Measurements from ENCODE around the gene EYA4.

The EYA4 gene

DNA sequence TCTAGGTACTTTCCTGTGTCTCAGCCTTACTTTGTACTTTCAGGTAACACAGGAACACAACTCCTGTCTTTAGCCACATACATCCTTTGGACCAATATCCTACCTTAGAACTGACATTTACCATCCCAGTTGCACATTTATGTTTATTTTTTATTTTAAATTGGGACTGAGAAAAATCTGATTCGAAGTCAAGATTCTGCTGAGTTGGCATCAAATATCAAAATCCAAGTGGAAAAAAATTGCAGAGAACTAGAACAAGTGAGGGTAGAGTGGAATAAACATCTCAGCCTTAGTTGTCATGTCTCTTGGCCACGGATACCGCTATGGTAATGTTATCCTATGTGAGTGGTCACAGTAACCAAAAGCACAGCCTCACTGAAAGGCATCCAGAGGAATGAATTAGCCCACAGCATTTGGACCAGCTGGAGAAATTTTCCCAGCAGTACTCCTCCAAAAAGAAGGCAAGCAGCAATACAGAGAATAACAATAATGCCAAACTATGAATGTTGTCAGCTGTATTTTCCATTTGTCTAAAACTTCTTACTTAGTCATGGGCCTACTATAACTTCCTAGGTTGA lies 17.6 kb upstream of the EYA4 start:
- Histone ChIP-seq H3K4ac (ENCODE audit: low read depth, low read length) (no peak overlapping the region), H3K27me3 (ENCODE audit: insufficient read depth, low read length) (no peaks in the 10 kb centered on the region), H3K79me2 (ENCODE audit: control insufficient read depth, insufficient read depth, low read length, poor library complexity) (no peaks in the 10 kb centered on the region), H3K9ac (ENCODE audit: low read length) (no peak overlapping the region), H3K9me3 (ENCODE audit: insufficient read depth, low read depth, low read length) (no peaks in the 10 kb centered on the region), H3K27ac (ENCODE audit: low read depth, low read length) (no peak overlapping the region), H3K36me3 (ENCODE audit: control insufficient read depth in 1 of 2, insufficient read depth in 2 of 2, low read length in 2 of 2) (no peaks in the 10 kb centered on the region), H4K91ac (ENCODE audit: low read depth, low read length) (no peak overlapping the region), H3K14ac (ENCODE audit: low read length) (no peak overlapping the region), H4K12ac (ENCODE audit: low read depth, low read length) (no peak overlapping the region), H3K23ac (ENCODE audit: low read length) (no peak overlapping the region), H2AFZ (ENCODE audit: insufficient read depth, low read length, poor library complexity) (no peak overlapping the region), H3K79me1 (ENCODE audit: low read length) (no peaks in the 10 kb centered on the region), H3K18ac (ENCODE audit: low read length) (no peak overlapping the region), H3K4me3 (ENCODE audit: low read depth, low read length) (no peak overlapping the region), H2BK120ac (ENCODE audit: insufficient read depth, low read length, poor library complexity) (no peak overlapping the region), H4K8ac (ENCODE audit: low read depth, low read length) (no peak overlapping the region), H2BK5ac (ENCODE audit: low read depth, low read length, poor library complexity) (no peak overlapping the region), H2BK12ac (ENCODE audit: low read length) (no peak overlapping the region), H3K4me2 (ENCODE audit: low read length) (no peak overlapping the region), H2AK5ac (ENCODE audit: low read length) (no peak overlapping the region), H3K4me1 (ENCODE audit: control insufficient read depth in 1 of 2, insufficient read depth in 2 of 2, low read length in 2 of 2) (no peaks in the 10 kb centered on the region)
- no CpG with 5 or more reads among the region's 3 CpGs for WGBS (ENCODE audit: extremely low coverage, insufficient coverage, insufficient read length)
- DNase-seq = no peak

DNA sequence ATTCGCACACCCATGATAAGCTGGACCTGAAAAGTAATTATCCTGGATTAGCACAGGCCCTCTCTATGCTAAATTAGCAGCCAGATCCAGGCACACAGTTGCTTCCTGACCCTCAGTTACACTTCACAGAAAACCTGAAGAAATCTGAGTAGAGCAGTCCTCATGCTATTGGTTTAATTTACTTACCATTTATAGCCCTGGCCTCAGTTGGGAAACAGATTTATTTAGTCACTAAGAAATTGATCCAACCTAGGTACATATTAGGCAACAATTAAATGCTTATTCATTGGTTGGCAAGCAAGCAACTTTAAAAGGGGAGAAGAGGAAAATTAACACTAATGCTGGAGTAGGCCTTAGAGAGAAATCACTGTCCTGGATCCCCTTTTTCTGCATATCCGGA lies 15.6 kb upstream of the EYA4 start:
- Histone ChIP-seq H3K23ac (ENCODE audit: low read length) (no peak overlapping the region), H3K9ac (ENCODE audit: low read length) (no peak overlapping the region), H2AFZ (ENCODE audit: insufficient read depth, low read length, poor library complexity) (no peak overlapping the region), H2BK5ac (ENCODE audit: low read depth, low read length, poor library complexity) (no peak overlapping the region), H3K14ac (ENCODE audit: low read length) (no peak overlapping the region), H2AK5ac (ENCODE audit: low read length) (no peak overlapping the region), H3K4me2 (ENCODE audit: low read length) (no peak overlapping the region), H2BK120ac (ENCODE audit: insufficient read depth, low read length, poor library complexity) (no peak overlapping the region), H2BK12ac (ENCODE audit: low read length) (no peak overlapping the region), H4K12ac (ENCODE audit: low read depth, low read length) (no peak overlapping the region), H3K9me3 (ENCODE audit: insufficient read depth, low read depth, low read length) (no peaks in the 10 kb centered on the region), H3K27me3 (ENCODE audit: insufficient read depth, low read length) (no peaks in the 10 kb centered on the region), H3K4me3 (ENCODE audit: low read depth, low read length) (no peak overlapping the region), H4K91ac (ENCODE audit: low read depth, low read length) (no peak overlapping the region), H4K8ac (ENCODE audit: low read depth, low read length) (no peak overlapping the region), H3K27ac (ENCODE audit: low read depth, low read length) (no peak overlapping the region), H3K79me1 (ENCODE audit: low read length) (no peaks in the 10 kb centered on the region), H3K36me3 (ENCODE audit: control insufficient read depth in 1 of 2, insufficient read depth in 2 of 2, low read length in 2 of 2) (no peaks in the 10 kb centered on the region), H3K79me2 (ENCODE audit: control insufficient read depth, insufficient read depth, low read length, poor library complexity) (no peaks in the 10 kb centered on the region), H3K18ac (ENCODE audit: low read length) (no peak overlapping the region), H3K4ac (ENCODE audit: low read depth, low read length) (no peak overlapping the region), H3K4me1 (ENCODE audit: control insufficient read depth in 1 of 2, insufficient read depth in 2 of 2, low read length in 2 of 2) (no peaks in the 10 kb centered on the region)
- DNase-seq = no peak
- WGBS (ENCODE audit: extremely low coverage, insufficient coverage, insufficient read length) = no CpG with 5 or more reads among the region's 2 CpGs

DNA sequence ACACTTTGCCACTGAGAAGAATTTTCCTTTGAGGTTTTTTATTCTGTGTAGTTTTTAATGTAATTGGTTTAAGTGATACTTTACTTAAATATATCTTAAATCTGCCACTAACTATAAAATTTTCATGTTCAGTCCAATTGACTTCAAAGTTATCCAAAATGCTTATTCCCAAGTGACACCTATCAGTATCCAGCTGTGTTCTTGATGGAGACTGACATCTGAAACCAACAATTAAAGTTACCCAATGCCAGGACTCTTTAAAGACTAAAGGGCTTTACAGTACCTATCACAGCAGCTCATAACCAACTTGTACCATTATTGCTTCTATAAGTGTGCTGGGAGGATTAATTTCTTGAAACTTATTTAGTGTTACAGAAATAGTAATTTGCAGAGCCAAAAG lies 13.8 kb upstream of the EYA4 start:
- Histone ChIP-seq H2AK5ac (ENCODE audit: low read length) (no peak overlapping the region), H3K4me3 (ENCODE audit: low read depth, low read length) (no peak overlapping the region), H2BK120ac (ENCODE audit: insufficient read depth, low read length, poor library complexity) (no peak overlapping the region), H3K23ac (ENCODE audit: low read length) (no peak overlapping the region), H2BK12ac (ENCODE audit: low read length) (no peak overlapping the region), H3K4me2 (ENCODE audit: low read length) (no peak overlapping the region), H3K4me1 (ENCODE audit: control insufficient read depth in 1 of 2, insufficient read depth in 2 of 2, low read length in 2 of 2) (no peaks in the 10 kb centered on the region), H3K27me3 (ENCODE audit: insufficient read depth, low read length) (no peaks in the 10 kb centered on the region), H3K79me1 (ENCODE audit: low read length) (no peaks in the 10 kb centered on the region), H4K12ac (ENCODE audit: low read depth, low read length) (no peak overlapping the region), H2BK5ac (ENCODE audit: low read depth, low read length, poor library complexity) (no peak overlapping the region), H3K4ac (ENCODE audit: low read depth, low read length) (no peak overlapping the region), H4K8ac (ENCODE audit: low read depth, low read length) (no peak overlapping the region), H3K9ac (ENCODE audit: low read length) (no peak overlapping the region), H3K27ac (ENCODE audit: low read depth, low read length) (no peak overlapping the region), H3K79me2 (ENCODE audit: control insufficient read depth, insufficient read depth, low read length, poor library complexity) (no peaks in the 10 kb centered on the region), H4K91ac (ENCODE audit: low read depth, low read length) (no peak overlapping the region), H3K36me3 (ENCODE audit: control insufficient read depth in 1 of 2, insufficient read depth in 2 of 2, low read length in 2 of 2) (no peaks in the 10 kb centered on the region), H3K9me3 (ENCODE audit: insufficient read depth, low read depth, low read length) (no peaks in the 10 kb centered on the region), H2AFZ (ENCODE audit: insufficient read depth, low read length, poor library complexity) (no peak overlapping the region), H3K14ac (ENCODE audit: low read length) (no peak overlapping the region), H3K18ac (ENCODE audit: low read length) (no peak overlapping the region)
- no peak for DNase-seq

DNA sequence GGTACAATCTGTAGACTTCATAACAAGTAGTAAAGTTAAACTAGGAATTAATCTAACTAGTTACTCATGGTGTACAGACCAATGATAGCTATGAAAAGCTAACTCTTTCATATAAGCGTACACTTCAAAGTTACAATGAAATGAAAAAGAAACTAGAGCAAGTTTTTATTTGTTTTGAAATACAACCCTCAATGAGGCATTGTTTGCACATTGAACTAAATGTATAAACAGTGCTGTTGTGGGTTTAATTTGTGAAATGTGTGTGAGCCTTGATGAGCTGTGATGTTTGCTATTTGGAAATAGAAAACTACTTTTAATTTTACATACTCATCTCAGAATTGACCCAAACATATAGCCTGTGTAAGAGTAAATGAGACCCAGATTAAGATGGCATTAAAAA lies 11.1 kb upstream of the EYA4 start:
- Histone ChIP-seq H3K14ac (ENCODE audit: low read length) (no peak overlapping the region), H3K27me3 (ENCODE audit: insufficient read depth, low read length) (no peaks in the 10 kb centered on the region), H3K9ac (ENCODE audit: low read length) (no peak overlapping the region), H4K91ac (ENCODE audit: low read depth, low read length) (no peak overlapping the region), H2AFZ (ENCODE audit: insufficient read depth, low read length, poor library complexity) (no peak overlapping the region), H3K27ac (ENCODE audit: low read depth, low read length) (no peak overlapping the region), H3K4me1 (ENCODE audit: control insufficient read depth in 1 of 2, insufficient read depth in 2 of 2, low read length in 2 of 2) (no peaks in the 10 kb centered on the region), H4K12ac (ENCODE audit: low read depth, low read length) (no peak overlapping the region), H3K4me2 (ENCODE audit: low read length) (no peak overlapping the region), H3K79me1 (ENCODE audit: low read length) (no peaks in the 10 kb centered on the region), H3K36me3 (ENCODE audit: control insufficient read depth in 1 of 2, insufficient read depth in 2 of 2, low read length in 2 of 2) (no peaks in the 10 kb centered on the region), H2BK12ac (ENCODE audit: low read length) (no peak overlapping the region), H3K9me3 (ENCODE audit: insufficient read depth, low read depth, low read length) (no peaks in the 10 kb centered on the region), H4K8ac (ENCODE audit: low read depth, low read length) (no peak overlapping the region), H2AK5ac (ENCODE audit: low read length) (no peak overlapping the region), H3K18ac (ENCODE audit: low read length) (no peak overlapping the region), H2BK5ac (ENCODE audit: low read depth, low read length, poor library complexity) (no peak overlapping the region), H3K23ac (ENCODE audit: low read length) (no peak overlapping the region), H3K4me3 (ENCODE audit: low read depth, low read length) (no peak overlapping the region), H3K4ac (ENCODE audit: low read depth, low read length) (no peak overlapping the region), H3K79me2 (ENCODE audit: control insufficient read depth, insufficient read depth, low read length, poor library complexity) (no peaks in the 10 kb centered on the region), H2BK120ac (ENCODE audit: insufficient read depth, low read length, poor library complexity) (no peak overlapping the region)
- no CpG with 5 or more reads among the region's 1 CpG for WGBS (ENCODE audit: extremely low coverage, insufficient coverage, insufficient read length)
- DNase-seq = no peak
